Panc1 (cell line): ENCODE results near the gene MSANTD1. TPM values are rescaled to one million over a fixed set of nuclear protein-coding genes. Genes with fewer than 3 reads are reported as not detected.

Source experiments
- ATAC-seq: fragments of 200-7000 bp; cut with Tn5 transposase; 2 replicates; pipeline ENCODE4 v1.9.1; 2020; ENCODE audit warnings: mild to moderate bottlenecking, moderate library complexity
- BruUV-seq: library from RNA; stranded (reverse); fragments of 400-500 nt; replicated peaks from 2 replicates; lab custom pipeline; 2021; lab: Mats Ljungman, UMichigan
- CTCF ChIA-PET: fragments of 300-600 bp; sonication (Branson Sonifier 250); formaldehyde crosslinking; loops from one replicate; lab custom pipeline; 2022; ENCODE audit warnings: antibody characterized with exemption; lab: Charles Lee
- POLR2A ChIA-PET: fragments of 300-600 bp; sonication (Branson Sonifier 250); formaldehyde crosslinking; loops from one replicate; lab custom pipeline; 2022; ENCODE audit warnings: antibody characterized with exemption; lab: Charles Lee
- DNase-seq: peaks from one replicate; pipeline ENCODE4 v3.0.0-alpha.2; 2010; ENCODE audit warnings: low read depth, low spot score
- H3K27ac ChIP-seq: 2 replicates; pipeline ENCODE4 v1.5.1; 2011; ENCODE audit warnings: mild to moderate bottlenecking, low read length, inconsistent platforms
- H3K27me3 ChIP-seq: fragments of 200-500 bp; sonication (Bioruptor generic); 2 replicates; pipeline ENCODE4 v1.6.0; 2014; ENCODE audit warnings: low read length, inconsistent platforms; ENCODE audit not compliant: control insufficient read depth, insufficient read depth
- H3K36me3 ChIP-seq: fragments of 200-500 bp; sonication (Bioruptor generic); 2 replicates; pipeline ENCODE4 v1.5.1; 2014; ENCODE audit warnings: inconsistent platforms, mild to moderate bottlenecking, low read length, moderate library complexity; ENCODE audit not compliant: control insufficient read depth, insufficient read depth
- H3K4me1 ChIP-seq: 2 replicates; pipeline ENCODE4 v1.5.1; 2011; ENCODE audit warnings: inconsistent platforms, mild to moderate bottlenecking, low read length, moderate library complexity; ENCODE audit not compliant: control insufficient read depth, insufficient read depth
- H3K4me3 ChIP-seq, 2 experiments: 2 replicates each; pipeline ENCODE4 v1.5.1; 2011 to 2012; ENCODE audit warnings: low read depth in 2 of 2, low read length in 2 of 2, mild to moderate bottlenecking in 2 of 2, inconsistent platforms in 1 of 2, moderate library complexity in 1 of 2
- H3K9me3 ChIP-seq: fragments of 200-500 bp; sonication (Bioruptor generic); 2 replicates; pipeline ENCODE4 v1.5.1; 2014; ENCODE audit warnings: low read depth, mild to moderate bottlenecking, inconsistent platforms, low read length, moderate library complexity; ENCODE audit not compliant: control insufficient read depth, insufficient read depth
- CTCF ChIP-seq: fragments of 450-650 bp; IDR thresholded peaks from 2 replicates; pipeline ENCODE4 v1.5.1; 2017; ENCODE audit warnings: mild to moderate bottlenecking
- POLR2AphosphoS5 ChIP-seq: IDR thresholded peaks from 2 replicates; pipeline ENCODE4 v1.6.1; 2012; ENCODE audit warnings: mild to moderate bottlenecking, low read depth, low read length, moderate library complexity
- REST ChIP-seq, 2 experiments: IDR thresholded peaks; 2 replicates each; pipeline ENCODE4 v1.6.1; 2011 to 2012; ENCODE audit warnings: low read depth in 2 of 2, control low read depth in 1 of 2, low read length in 1 of 2, mild to moderate bottlenecking in 1 of 2, moderate library complexity in 1 of 2; ENCODE audit not compliant: insufficient read depth in 1 of 2
- SIN3A ChIP-seq: IDR thresholded peaks from 2 replicates; pipeline ENCODE4 v1.6.1; 2012; ENCODE audit warnings: low read depth, mild to moderate bottlenecking, low read length, moderate library complexity, borderline replicate concordance; ENCODE audit not compliant: insufficient read depth
- TCF7L2 ChIP-seq: IDR thresholded peaks from 2 replicates; pipeline ENCODE4 v1.6.1; 2011; ENCODE audit warnings: mild to moderate bottlenecking, low read depth, low read length, inconsistent platforms
- in situ Hi-C: cut with HindIII; loops from 2 replicates; pipeline ENCODE4 v1.10.0; 2016; ENCODE audit warnings: low sequenced_read_pairs, low pct_unique_long_range_greater_than_20kb
- intact Hi-C: fragments of 100-400 bp; cut with micrococcal nuclease; formaldehyde crosslinking; loops from one replicate; pipeline ENCODE4 v1.10.0; 2022; ENCODE audit not compliant: unreplicated experiment
- total RNA-seq: library from RNA; stranded (reverse); gene quantifications from one replicate; pipeline ENCODE4 v1.2.1, GENCODE V29; 2021; ENCODE audit not compliant: unreplicated experiment

Gene MSANTD1
- total RNA-seq, 1 experiment from 2014 or later = 0.57 TPM

- no peaks in the 10 kb centered on the region for H3K27me3 ChIP-seq
- BruUV-seq = no TSS peak
- 0 out of 2 replicates have a peak, but pooled peaks cover 3% of the 10 kb centered on the region for H3K4me1 ChIP-seq
- H3K9me3 ChIP-seq = no peaks in the 10 kb centered on the region
- ATAC-seq (no peak), DNase-seq (no peak)
- in situ Hi-C loops (no loop called here), intact Hi-C loops (no loop called here)
- H3K36me3 ChIP-seq = no peaks in the 10 kb centered on the region
- CTCF ChIA-PET = no interaction called here
- H3K4me3 ChIP-seq = no peak overlapping the region
- TF ChIP-seq TCF7L2 = no peak
- no peak for TF ChIP-seq CTCF
- no peak for TF ChIP-seq POLR2AphosphoS5
- TF ChIP-seq REST (IDR thresholded peaks at IDR 0.05; ENCODE audit: insufficient read depth in 1 of 2, low read depth in 2 of 2, low read length in 1 of 2) = no peak
- no peak for TF ChIP-seq SIN3A
- POLR2A ChIA-PET = no interaction called here
- no peak overlapping the region for H3K27ac ChIP-seq
Observed at GRCh38 chr4:3287972-3288570, 39.1 kb downstream of the MSANTD1 start.

- Histone ChIP-seq H3K27me3 (no peaks in the 10 kb centered on the region), H3K36me3 (no peaks in the 10 kb centered on the region; the same call in 1 of the 2 replicates), H3K4me3 (no peak overlapping the region), H3K27ac (no peak overlapping the region), H3K9me3 (no peaks in the 10 kb centered on the region), H3K4me1 (0 out of 2 replicates have a peak, but pooled peaks cover 3% of the 10 kb centered on the region)
- ATAC-seq (no peak), DNase-seq (no peak)
- intact Hi-C loops = no loop called here
- in situ Hi-C loops = no loop called here
- ChIA-PET POLR2A (interaction anchor here (0.6 kb wide), 1 partner anchor 214 kb away, joined by 10 read pairs; no protein-coding TSS in a partner anchor), CTCF (no interaction called here)
- BruUV-seq = no TSS peak
- no peak for TF ChIP-seq CTCF
- TF ChIP-seq REST (IDR thresholded peaks at IDR 0.05; ENCODE audit: insufficient read depth in 1 of 2, low read depth in 2 of 2, low read length in 1 of 2) = no peak
- TF ChIP-seq POLR2AphosphoS5 = no peak
- no peak for TF ChIP-seq TCF7L2
- TF ChIP-seq SIN3A = no peak
Observed at GRCh38 chr4:3288571-3289094, 39.7 kb downstream of the MSANTD1 start.
